HG03095 (cell line): ENCODE data around the gene C1orf226.

Experiments used
- ATAC-seq: cut with Tn5 transposase; IDR thresholded peaks from one replicate; pipeline ENCODE4 v1.9.1; 2021; ENCODE audit warnings: moderate library complexity; ENCODE audit not compliant: unreplicated experiment

C1orf226 gene

DNA sequence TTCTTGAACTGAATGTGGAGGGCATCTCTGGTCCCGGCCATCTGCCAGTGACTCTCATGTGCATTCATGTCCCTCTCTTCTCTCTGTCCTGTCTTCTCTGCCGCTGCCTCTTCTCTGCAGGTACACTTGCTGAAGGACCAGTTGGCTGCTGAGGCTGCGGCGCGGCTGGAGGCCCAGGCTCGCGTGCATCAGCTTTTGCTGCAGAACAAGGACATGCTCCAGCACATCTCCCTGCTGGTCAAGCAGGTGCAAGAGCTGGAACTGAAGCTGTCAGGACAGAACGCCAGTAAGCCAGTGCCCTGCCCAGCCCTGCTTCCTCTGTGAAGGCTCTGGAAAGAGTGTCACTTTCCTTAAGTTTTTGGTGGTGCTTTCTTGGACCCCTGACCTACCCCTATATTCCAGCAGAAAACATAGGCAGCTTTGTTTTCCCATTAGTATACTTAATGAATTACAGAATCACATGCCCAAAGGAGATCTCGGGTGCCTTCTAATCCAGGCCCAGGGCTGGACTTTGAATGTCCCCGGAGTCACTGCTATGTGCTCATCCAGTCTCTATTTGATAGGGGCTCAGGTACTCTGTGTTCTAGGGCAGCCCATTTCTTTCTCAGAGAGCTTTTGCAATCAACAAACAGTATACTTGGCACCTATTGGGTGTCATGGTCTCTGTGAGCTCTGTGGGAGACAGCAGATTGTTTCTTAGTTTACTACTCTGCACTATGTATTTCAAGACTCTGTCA is 16.1 kb upstream of the C1orf226 start:
- no peak for ATAC-seq

DNA sequence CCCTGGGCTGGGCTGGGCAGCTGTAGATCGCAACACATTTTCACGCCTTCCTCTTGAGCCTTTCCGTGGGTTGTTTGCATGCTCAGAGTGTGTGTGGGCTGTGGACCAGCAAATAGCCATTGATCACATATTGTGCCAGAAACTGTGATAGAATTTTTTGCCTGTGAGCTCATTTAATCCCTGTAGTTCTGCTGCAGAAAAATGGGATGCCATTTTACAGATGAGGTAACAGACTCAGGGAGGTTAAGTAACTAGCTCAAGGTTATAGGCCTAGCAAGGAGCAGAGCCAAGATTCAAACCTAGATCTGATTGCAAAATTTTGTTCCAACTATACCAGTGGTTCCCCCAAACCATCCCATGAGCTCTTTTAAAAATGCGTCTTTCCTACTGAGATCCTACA is 15.4 kb upstream of the C1orf226 start:
- ATAC-seq = no peak

DNA sequence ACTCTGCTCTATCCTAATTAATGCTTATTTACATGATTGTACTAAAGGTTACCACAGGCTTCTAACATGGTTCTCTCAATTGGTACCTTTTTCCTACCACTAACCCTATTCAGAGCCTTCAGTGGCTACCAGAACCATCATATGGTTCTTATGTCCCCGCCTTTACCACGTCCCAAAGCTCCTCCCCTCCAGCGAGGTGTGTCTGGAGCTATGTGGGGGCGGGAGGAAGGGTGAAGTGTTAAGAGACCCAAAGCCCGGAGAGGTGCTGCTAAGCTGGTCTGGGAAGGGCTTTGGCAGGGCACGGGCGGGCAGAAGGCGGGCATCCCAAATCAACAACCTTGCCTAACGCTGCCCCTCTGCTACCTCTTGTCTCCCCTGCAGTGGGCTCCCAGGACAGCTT is 14.9 kb upstream of the C1orf226 start:
- no peak for ATAC-seq

DNA sequence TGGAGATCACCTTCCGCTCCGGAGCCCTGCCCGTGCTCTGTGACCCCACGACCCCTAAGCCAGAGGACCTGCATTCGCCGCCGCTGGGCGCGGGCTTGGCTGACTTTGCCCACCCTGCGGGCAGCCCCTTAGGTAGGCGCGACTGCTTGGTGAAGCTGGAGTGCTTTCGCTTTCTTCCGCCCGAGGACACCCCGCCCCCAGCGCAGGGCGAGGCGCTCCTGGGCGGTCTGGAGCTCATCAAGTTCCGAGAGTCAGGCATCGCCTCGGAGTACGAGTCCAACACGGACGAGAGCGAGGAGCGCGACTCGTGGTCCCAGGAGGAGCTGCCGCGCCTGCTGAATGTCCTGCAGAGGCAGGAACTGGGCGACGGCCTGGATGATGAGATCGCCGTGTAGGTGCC is 14.5 kb upstream of the C1orf226 start:
- ATAC-seq = no peak

DNA sequence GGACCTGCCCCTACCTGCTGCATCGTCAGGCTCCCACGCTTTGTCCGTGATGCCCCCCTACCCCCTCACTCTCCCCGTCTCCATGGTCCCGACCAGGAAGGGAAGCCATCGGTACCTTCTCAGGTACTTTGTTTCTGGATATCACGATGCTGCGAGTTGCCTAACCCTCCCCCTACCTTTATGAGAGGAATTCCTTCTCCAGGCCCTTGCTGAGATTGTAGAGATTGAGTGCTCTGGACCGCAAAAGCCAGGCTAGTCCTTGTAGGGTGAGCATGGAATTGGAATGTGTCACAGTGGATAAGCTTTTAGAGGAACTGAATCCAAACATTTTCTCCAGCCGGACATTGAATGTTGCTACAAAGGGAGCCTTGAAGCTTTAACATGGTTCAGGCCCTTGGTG is 13.8 kb upstream of the C1orf226 start:
- ATAC-seq = no peak

DNA sequence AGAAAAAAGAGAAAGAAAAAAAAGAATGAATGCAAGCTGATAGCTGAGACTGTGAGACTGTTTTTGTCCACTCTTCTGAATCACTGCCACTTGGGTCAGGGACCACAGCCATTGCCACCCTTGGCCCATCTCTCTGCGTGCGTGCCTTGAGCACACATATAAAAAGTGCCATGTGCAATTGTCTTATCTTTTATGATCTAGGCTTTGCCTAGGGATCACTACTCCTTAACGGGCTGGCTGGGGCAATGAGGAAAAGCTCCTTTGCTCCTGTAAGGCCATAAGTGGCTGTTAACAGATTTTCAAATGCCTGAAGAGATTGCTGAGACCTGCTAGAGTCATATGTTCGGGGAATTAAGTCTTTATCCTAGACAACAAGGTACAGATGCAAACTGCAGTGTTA is 13.1 kb upstream of the C1orf226 start:
- ATAC-seq = no peak

DNA sequence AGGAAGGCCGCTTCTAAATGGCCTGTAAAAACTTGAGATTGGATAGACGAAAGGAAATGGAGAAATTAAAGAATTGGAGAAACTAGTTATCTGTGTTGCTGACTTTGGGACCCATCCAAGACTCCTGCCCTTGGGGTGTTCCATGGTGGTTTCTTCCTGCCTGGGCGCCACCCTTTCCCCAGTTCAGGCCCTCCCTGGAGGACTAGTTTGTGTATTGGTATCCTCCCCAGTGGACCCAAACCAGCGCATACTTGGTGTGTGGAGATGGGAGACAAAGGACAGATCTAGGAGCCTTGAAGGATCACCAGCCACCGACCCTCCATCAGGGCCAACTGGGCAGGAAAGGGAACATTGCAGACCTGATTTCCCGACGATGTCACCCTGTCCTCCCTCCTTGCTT is 12.0 kb upstream of the C1orf226 start:
- ATAC-seq = no peak

DNA sequence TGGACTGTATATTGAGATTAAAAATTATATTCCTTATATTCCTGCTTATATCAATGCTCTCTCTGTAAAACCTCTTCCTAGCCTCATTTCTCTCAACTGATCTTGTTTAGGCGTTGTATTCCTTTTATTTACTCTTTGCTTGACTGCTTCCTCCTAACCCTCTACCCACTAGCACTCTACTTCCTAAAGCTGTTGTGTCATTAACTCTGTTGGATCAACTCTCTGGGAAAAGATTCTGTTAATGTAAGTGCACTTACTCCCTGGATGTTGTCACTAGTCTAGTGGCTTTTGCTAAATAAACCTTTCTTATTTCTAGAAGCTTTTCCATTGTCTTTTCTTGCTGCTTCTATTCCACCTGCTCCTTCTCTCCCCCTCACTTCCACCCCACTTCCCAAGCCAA is 11.4 kb upstream of the C1orf226 start:
- no peak for ATAC-seq

DNA sequence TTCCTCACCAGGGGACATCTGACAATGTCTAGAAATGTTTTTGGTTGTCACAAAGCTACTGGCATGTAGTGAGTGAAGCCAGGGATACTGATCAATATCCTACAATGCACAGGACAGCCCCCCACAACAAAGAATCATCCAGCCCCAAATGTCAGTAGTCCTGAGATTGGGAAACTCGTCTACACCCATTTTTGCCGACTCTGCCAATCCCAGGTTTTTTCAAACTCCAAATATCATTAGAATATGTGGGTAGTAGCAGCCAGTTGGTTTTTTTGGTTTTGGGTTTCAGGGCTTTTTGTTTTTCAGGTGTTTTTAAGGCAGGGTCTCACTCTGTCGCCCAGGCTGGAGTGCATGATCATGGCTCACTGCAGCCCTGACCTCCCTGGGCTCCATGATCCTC is 10.8 kb upstream of the C1orf226 start:
- no peak for ATAC-seq

DNA sequence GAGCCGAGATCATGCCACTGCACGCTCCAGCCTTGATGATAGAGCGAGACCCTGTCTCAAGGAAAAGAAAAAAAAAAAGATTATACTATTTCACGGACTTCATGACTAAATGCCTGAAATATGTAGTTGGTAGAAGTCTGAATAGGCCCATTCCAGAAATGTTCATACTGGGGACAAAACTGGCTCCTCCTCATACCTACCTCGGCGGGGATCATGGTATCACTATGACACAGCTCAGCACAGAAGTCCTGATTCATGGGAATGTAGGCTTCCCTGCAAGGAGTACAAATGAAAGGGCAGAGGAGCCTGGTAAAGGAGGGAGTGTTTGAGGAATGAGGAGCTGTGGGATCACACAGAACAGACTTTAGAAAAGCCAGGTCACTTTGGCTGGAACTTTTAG is 9.9 kb upstream of the C1orf226 start:
- ATAC-seq = no peak

DNA sequence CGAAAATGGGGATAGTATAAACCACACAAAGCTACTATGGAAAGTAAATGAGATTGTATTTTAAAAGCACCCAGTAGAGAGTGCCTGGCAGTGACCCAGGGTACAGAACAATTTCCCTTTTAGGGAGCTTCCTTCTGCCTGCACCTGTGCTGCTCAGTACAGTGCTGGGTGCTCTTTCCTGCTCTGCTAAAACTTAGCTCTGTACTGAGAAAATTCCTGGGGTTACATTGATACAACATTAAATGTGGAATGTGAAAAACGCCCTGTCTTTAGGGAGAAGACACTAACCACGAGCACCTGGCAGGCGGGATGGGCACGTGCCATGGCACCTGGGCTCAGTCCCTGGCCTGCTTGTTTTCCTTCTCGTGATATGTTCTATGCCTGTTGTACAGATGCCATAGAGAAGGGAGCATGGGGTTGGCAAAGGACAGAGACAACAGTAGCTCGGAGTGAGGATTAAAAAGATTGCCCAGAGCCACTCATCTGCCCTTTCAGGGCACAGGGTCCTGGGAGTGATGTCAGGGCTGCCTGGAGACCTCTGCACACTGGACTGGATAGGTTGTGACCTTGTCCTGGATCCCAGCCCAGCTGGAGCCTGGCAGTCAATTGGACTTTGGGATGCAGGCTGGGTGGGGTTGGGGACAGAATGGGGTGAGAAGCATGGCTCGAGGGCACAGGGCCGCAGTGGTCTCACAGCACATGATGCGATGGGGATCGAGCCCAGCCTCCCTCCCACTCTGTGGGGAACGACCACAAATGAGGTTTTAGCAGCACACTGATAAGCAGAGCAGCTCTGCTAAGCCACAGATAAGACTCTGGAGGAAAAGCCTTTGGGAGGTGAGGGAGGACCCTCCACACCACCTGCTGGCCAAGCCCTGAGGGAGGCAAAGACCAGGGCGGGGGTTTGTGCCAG is 9.1 kb upstream of the C1orf226 start:
- ATAC-seq = no peak

DNA sequence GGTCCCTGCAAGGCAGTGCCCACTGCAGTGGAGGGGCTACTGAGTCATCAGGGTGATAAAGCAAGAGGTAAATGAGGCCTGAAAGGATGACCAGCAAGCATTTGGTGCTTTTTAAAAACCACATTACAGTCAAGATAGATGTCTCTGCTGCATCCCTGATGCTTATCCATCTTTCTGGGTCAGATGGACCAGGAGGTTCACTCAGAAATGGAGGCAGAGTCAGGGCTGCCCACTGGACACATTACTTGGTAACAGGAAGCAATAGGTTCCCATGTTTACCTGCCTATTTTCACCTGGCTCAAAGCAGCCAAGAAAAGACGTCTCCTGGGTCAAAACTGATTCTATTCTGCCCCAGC is 8.5 kb upstream of the C1orf226 start:
- ATAC-seq = no peak

DNA sequence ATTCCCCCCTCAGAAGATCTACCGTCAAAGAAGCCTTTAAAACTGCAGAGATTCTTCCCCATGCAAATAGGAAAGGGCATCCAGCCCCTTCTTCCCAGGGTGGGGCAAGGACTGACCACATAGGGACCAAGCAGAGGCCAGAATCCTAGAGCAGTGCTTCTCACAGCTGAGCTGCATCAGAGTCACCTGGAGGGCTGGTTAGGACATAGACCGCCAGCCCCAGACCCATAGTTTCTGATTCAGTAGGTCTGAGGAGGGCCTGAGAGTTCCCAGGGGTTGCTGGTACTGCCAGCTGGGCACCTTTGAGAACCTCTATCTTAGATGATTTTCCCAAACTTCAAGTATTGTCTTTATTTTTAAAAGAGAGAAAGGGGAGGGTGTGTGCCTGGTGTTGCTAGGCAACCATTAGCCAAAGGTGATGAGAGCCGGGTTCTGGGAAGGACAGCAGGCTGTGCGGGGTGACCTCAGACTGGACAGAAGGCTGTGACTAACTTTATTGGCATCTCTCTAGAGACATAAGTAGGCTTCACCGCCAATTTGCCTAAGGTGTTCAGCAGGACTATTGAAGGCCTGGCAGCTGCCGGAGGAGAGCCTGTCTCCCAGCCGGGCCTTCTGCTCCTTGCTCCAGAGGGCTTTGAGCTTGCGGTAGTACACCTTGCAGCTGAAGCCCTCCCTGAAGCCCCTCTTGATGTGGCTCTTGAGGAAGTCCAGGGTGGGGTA is 7.8 kb upstream of the C1orf226 start:
- no peak for ATAC-seq

DNA sequence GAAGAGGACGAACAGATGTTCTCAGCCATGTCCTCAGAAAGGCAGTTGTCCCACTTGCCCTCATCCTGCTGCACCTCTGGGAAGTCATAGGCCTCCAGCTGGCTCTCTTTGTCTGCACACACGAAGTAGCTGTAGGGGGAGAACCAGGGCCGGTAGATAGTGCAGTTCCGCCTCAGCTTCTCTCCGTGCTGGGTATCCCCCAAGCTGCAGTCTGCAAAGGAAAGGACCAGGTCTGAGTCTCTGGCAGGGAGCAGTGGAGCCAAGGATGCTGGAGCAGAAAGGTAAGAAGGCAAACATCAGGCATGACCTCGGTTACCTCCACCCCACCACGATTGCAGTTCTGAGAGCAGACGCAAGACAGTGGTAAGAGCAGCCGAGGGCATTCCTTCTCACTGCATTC is 7.1 kb upstream of the C1orf226 start:
- ATAC-seq = no peak

DNA sequence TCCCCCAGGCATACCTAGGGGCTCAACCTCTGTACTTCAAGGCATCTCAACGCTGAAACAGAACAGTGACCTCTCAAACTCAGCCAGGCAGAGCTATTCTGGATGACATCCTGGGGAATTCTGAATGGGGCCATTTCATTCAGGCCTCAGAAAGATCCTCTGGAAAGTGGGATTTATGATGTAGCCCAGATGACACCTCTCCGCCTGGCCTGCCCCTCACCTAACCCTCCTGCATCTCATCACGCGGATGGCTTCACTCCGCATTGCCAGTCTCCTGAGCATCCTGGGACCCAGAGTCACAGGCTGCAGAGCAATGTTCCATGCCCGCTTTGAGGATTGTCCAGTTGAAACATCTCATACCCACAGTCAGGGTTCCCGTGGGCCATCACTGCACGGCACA is 6.1 kb upstream of the C1orf226 start:
- ATAC-seq = no peak

DNA sequence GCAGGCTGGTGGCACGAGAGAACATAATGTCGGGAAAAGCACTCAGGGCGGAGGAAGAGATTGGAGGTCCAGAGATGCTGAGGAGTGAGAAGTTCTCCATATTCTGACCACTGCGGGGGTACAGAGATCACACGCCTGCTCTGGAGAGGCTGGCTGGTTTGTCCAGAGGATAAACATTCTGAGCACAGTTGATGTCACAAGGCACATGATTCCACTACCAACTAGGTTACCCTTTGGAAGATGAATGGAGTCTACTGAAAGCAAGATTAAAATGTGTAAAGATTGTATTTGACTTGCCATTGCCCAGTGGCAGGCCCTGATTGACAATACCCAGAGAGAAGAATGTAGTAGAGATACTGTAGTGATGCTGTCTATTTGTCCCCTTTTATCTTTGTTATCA is 4.8 kb upstream of the C1orf226 start, which contains the start of gene SPATA46:
Gene SPATA46 (minus strand): TSS at position 164 of the 400 bp plus-strand sequence. CDS start 64 bp downstream, at position 100.
- ATAC-seq = no peak

DNA sequence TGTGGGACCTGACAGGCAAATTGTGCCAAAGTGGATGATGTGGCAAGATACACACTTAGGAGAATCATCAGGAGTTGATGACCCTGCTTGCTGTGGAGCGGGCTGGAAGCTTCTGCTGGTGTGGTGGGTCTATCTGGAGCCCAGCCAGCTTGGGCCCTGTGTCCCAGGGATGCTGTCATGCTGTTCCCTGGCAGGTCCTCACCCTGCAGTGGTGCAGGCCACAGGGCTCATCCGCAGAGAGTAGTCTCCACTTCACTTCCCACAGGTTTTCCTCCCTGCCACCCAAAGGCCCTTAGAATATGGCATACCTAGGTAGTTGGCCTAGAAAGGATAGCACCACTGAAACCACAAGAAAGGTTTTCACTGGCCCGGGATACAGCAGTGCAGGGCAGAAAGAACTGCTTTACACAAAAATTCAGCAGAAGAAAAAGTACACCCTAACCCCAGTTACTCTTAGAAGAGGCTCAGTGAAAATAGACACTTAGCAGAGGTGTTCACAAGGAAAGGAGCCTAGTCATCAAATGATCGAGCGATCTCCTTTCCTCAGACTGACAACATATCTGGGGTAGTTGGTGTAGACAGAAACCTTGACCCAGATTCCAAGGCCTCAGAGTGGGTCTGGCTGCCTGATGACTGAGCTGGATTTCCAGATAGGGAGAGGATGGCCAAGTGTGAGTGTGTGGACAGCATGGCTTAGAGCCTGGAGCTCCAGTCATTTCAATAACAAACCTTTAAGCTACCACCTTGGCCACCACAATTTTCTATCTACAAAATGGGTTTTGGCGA is 1.3 kb upstream of the C1orf226 start:
- no peak for ATAC-seq

DNA sequence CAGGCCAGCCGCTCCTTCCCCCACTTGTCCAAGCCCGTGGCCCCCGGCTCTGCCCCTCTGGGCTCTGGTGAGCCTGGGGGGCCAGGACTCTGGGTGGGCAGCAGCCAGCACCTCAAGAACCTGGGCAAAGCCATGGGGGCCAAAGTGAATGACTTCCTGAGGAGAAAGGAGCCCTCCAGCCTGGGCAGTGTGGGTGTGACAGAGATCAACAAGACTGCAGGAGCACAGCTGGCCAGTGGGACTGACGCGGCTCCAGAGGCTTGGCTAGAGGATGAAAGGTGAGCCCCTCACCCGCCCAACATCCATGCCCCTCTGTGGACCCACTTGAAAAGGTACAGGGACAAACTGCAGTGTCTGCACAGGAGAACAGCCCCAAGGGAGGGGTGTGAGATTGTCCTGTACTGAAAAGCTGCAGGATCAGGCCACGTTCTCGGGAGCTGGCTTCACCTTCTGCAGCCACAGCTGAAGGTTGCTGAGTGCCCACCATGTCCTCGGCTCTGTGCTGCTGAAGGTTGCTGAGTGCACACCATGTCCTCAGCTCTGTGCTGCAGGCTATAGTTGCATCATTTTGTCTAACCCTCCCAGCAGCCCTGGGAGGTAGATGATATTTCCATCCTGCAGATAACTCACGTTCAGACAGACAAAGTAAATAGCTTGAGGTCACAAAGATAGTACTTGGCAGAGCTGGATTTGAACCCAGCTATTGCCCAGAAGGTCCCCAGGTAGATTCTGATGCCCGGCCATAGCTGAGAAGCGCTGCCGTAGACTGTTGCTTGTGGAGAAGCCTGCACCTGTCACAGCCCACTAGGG is 618 bp downstream of the C1orf226 start:
- no peak for ATAC-seq

DNA sequence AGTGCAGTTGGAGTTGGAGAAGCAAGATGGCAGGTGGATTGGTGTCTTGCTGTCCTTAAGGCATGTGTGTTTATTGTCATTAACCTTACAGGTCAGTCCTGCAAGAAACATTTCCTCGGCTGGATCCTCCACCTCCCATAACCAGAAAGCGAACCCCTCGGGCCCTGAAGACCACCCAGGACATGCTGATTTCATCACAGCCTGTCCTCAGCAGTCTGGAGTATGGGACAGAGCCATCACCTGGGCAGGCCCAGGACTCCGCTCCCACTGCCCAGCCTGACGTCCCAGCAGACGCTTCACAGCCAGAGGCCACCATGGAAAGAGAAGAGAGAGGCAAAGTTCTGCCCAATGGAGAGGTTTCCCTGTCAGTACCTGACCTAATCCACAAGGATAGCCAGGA is 1.6 kb downstream of the C1orf226 start:
- no peak for ATAC-seq

DNA sequence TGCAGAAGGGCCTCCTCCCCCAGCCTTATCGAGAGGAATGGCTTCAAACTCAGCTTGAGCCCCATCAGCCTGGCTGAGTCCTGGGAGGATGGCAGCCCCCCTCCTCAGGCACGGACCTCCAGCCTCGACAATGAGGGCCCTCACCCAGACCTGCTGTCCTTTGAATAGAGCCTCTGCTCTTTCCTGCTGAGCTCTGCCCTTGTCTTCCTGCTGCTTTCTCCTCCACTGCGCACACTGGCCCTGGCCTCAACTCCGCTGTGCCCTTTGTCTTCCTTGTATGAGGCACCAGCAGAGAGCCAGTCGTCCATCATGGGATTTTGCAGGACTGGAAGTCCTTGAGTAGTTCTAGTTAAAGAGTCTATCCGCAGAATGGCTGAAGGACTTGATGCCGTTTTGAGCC is 2.0 kb downstream of the C1orf226 start:
- ATAC-seq = no peak
